HepG2 (cell line): ENCODE results near the gene MPG. TPM values are rescaled to one million over a fixed set of nuclear protein-coding genes. Genes with fewer than 3 reads are reported as not detected.

ENCODE experiments used
- ATAC-seq: fragments of 200-7000 bp; cut with Tn5 transposase; 3 replicates; pipeline ENCODE4 v1.9.1; 2020; ENCODE audit warnings: mild to moderate bottlenecking, moderate library complexity
- BruUV-seq: library from RNA; stranded (reverse); fragments of 400-500 nt; replicated peaks from 2 replicates; lab custom pipeline; 2021; lab: Mats Ljungman, UMichigan
- CTCF ChIA-PET: fragments of 300-600 bp; formaldehyde crosslinking; extraction: SDS; loops from one replicate; lab custom pipeline; 2021; ENCODE audit warnings: low total read pairs, inconsistent platforms, low intra/inter-chr PET ratio; lab: Yijun Ruan, JAX
- POLR2A ChIA-PET: fragments of 350-600 bp; sonication (Branson Sonifier 250); formaldehyde crosslinking; loops from one replicate; lab custom pipeline; 2020; ENCODE audit warnings: antibody characterized with exemption, inconsistent platforms; lab: Yijun Ruan, JAX
- DNase-seq: peaks from one replicate; pipeline ENCODE4 v3.0.0-alpha.2; 2015; ENCODE audit warnings: low spot score
- FAIRE-seq: peaks from 3 replicates; lab custom pipeline; 2011; peaks lifted over from hg19 to GRCh38; lab: Jason Lieb, UNC
- H2AFZ ChIP-seq: one replicate; pipeline ENCODE4 v1.6.1; 2011; ENCODE audit warnings: low read length, inconsistent platforms
- H3K27ac ChIP-seq: fragments of 300-600 bp; 3 replicates; pipeline ENCODE4 v1.8.0; 2011; ENCODE audit warnings: mixed run types, mild to moderate bottlenecking, mixed read lengths, low read length, inconsistent platforms; ENCODE audit not compliant: insufficient read depth; ENCODE audit errors: extremely low read length
- H3K27me3 ChIP-seq, 2 experiments: fragments of 200-600 bp in 1 of 2; 2 replicates in 1 of 2; 3 replicates in 1 of 2; pipeline versions ENCODE4 v1.6.0 to v1.8.0; 2011; ENCODE audit warnings: low read length in 2 of 2, mild to moderate bottlenecking in 2 of 2, moderate library complexity in 2 of 2, inconsistent platforms in 1 of 2; ENCODE audit not compliant: insufficient read depth in 2 of 2, control insufficient read depth in 1 of 2
- H3K36me3 ChIP-seq, 2 experiments: fragments of 200-600 bp in 1 of 2; replicated peaks in 1 of 2; 2 replicates in 1 of 2; 3 replicates in 1 of 2; pipeline versions ENCODE4 v1.5.1 to v1.8.0; 2011; ENCODE audit warnings: low read length in 2 of 2, inconsistent platforms in 1 of 2; ENCODE audit not compliant: insufficient read depth in 2 of 2, control insufficient read depth in 1 of 2
- H3K4me1 ChIP-seq: 2 replicates; pipeline ENCODE4 v1.5.1; 2012; ENCODE audit warnings: low read length, inconsistent platforms; ENCODE audit not compliant: insufficient read depth
- H3K4me2 ChIP-seq: 2 replicates; pipeline ENCODE4 v1.6.0; 2011; ENCODE audit warnings: low read depth, low read length, inconsistent platforms
- H3K4me3 ChIP-seq, 3 experiments: fragments of 200-600 bp in 1 of 3; sonication (generic), shearing (Covaris generic) in 1 of 3; replicated peaks in 1 of 3; 2 replicates each; pipeline ENCODE4 v1.5.1; 2011 to 2016; ENCODE audit warnings: low read length in 3 of 3, inconsistent platforms in 2 of 3, low read depth in 2 of 3, mild to moderate bottlenecking in 2 of 3, control low read depth in 1 of 3, mixed read lengths in 1 of 3; ENCODE audit not compliant: insufficient read depth in 1 of 3
- H3K79me2 ChIP-seq: one replicate; pipeline ENCODE4 v1.6.1; 2011; ENCODE audit warnings: low read length, inconsistent platforms; ENCODE audit not compliant: insufficient read depth
- H3K9ac ChIP-seq: 2 replicates; pipeline ENCODE4 v1.6.0; 2011; ENCODE audit warnings: mild to moderate bottlenecking, low read depth, low read length, inconsistent platforms; ENCODE audit not compliant: insufficient read depth
- H3K9me3 ChIP-seq: 2 replicates; pipeline ENCODE4 v1.5.1; 2012; ENCODE audit warnings: mild to moderate bottlenecking, low read length
- H4K20me1 ChIP-seq: 2 replicates; pipeline ENCODE4 v1.6.0; 2011; ENCODE audit warnings: inconsistent platforms, mild to moderate bottlenecking, low read length, moderate library complexity; ENCODE audit not compliant: insufficient read depth
- GATA4 ChIP-seq: sonication (generic); IDR thresholded peaks from 2 replicates; pipeline ENCODE4 v1.6.1; 2016; ENCODE audit warnings: antibody characterized with exemption, low read depth, borderline replicate concordance
- JUNB ChIP-seq: sonication (generic); formaldehyde crosslinking; IDR thresholded peaks from 2 replicates; pipeline ENCODE4 v1.8.0; 2022; ENCODE audit warnings: missing genetic modification reagents, mild to moderate bottlenecking, borderline replicate concordance
- MIER3 ChIP-seq: IDR thresholded peaks from 2 replicates; pipeline ENCODE4 v1.6.1; 2016; ENCODE audit warnings: missing compliant biosample characterization, borderline replicate concordance
- NR2C2 ChIP-seq: sonication (generic); formaldehyde crosslinking; IDR thresholded peaks from 2 replicates; pipeline ENCODE4 v1.4.0; 2020; ENCODE audit warnings: missing genetic modification reagents, mild to moderate bottlenecking, moderate library complexity, borderline replicate concordance
- ZFP36 ChIP-seq: fragments of 150-350 bp; IDR thresholded peaks from 2 replicates; pipeline ENCODE4 v1.6.1; 2018; ENCODE audit warnings: borderline replicate concordance, low read length, low read depth; ENCODE audit not compliant: partially characterized antibody
- ZNF232 ChIP-seq: sonication (generic); formaldehyde crosslinking; IDR thresholded peaks from 2 replicates; pipeline ENCODE4 v1.4.0; 2020; ENCODE audit warnings: missing genetic modification reagents, borderline replicate concordance
- ZNF660 ChIP-seq: sonication (generic); formaldehyde crosslinking; IDR thresholded peaks from 2 replicates; pipeline ENCODE4 v1.5.1; 2020; ENCODE audit warnings: mild to moderate bottlenecking, low read depth, missing genetic modification reagents, borderline replicate concordance
- WGBS: methylation state at CpG from one replicate; pipeline ENCODE4 v1.1.6; 2017; ENCODE audit warnings: low lambda C conversion rate; 5-methylcytosine and 5-hydroxymethylcytosine counted together
- in situ Hi-C: cut with HindIII; loops from 2 replicates; pipeline ENCODE4 v1.10.0; 2017; ENCODE audit warnings: low pct_unique_long_range_greater_than_20kb; ENCODE audit not compliant: extremely low pct_ligation_motif_present
- intact Hi-C: fragments of 100-400 bp; cut with micrococcal nuclease; formaldehyde crosslinking; loops from one replicate; pipeline ENCODE4 v1.10.0; 2022; ENCODE audit not compliant: unreplicated experiment
- polyA plus RNA-seq, 8 experiments: library from polyadenylated mRNA; depleted of rRNA in 3 of 8; stranded (reverse) in 7 of 8; unstranded in 1 of 8; fragments of >200 nt; fragmentation: Illumina TruSeq in 4 of 8; extraction: Trizol in 4 of 8; gene quantifications; 2 replicates each; pipeline versions ENCODE4 v1.2.1 to v1.2.3, GENCODE V29; 2011 to 2016; ENCODE audit warnings: low read depth in 4 of 8, missing spikeins in 1 of 8, mixed read lengths in 1 of 8; ENCODE audit not compliant: insufficient read depth in 1 of 8
- total RNA-seq, 5 experiments: library from RNA; depleted of rRNA; stranded (reverse); fragments of >200 nt; fragmentation: Illumina TruSeq; extraction: Trizol; gene quantifications; 2 replicates each; pipeline ENCODE4 v1.2.3, GENCODE V29; 2016; ENCODE audit warnings: low read depth in 1 of 5
- TF ChIP-seq, protein P1 (sequence below): sonication (generic); formaldehyde crosslinking; IDR thresholded peaks from 2 replicates; pipeline ENCODE4 v1.4.0; 2020; ENCODE audit warnings: missing genetic modification reagents, borderline replicate concordance
- TF ChIP-seq, protein P2 (sequence below), 2 experiments: sonication (generic) in 1 of 2; formaldehyde crosslinking in 1 of 2; IDR thresholded peaks; 2 replicates each; pipeline versions ENCODE4 v1.4.0 to v1.6.1; 2016 to 2020; ENCODE audit warnings: borderline replicate concordance in 1 of 2, low read depth in 1 of 2, mild to moderate bottlenecking in 1 of 2, missing genetic modification reagents in 1 of 2

Gene MPG
- total and polyA plus RNA-seq, 2 of the 13 experiments (the other 11 are each of a cell fraction or from before 2014, with no cell fraction given), result 59.1 to 62.5 TPM

DNA sequence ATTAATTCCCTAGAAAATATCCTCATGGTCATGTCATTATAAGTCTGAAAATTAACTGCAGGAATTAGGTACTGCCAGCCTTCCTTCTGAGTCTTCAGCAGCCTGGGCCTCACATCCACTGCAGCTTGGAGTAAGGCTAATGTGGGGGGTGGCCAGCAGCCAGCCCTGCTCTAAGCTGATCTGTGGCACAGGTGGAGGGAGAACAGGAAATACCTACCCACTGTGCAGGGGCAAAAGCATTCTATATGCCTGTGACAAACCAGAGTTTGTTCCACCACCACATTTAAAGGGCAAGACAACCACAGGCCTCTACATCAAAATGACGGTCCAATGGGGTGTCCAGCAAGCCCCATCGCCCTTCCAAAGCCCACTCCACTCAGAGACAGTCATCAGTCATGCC is 51.0 kb downstream of the MPG start:
- no peaks in the 10 kb centered on the region for H3K27me3 ChIP-seq
- FAIRE-seq, result no peak
- in situ Hi-C loops (no loop called here), intact Hi-C loops (no loop called here)
- 100% methylated on average over 2 of the region's 2 CpGs for WGBS
- no peak for ATAC-seq
- H4K20me1 ChIP-seq, result no peaks in the 10 kb centered on the region
- no TSS peak for BruUV-seq
- DNase-seq, result no peak
- TF ChIP-seq, protein P1, sequence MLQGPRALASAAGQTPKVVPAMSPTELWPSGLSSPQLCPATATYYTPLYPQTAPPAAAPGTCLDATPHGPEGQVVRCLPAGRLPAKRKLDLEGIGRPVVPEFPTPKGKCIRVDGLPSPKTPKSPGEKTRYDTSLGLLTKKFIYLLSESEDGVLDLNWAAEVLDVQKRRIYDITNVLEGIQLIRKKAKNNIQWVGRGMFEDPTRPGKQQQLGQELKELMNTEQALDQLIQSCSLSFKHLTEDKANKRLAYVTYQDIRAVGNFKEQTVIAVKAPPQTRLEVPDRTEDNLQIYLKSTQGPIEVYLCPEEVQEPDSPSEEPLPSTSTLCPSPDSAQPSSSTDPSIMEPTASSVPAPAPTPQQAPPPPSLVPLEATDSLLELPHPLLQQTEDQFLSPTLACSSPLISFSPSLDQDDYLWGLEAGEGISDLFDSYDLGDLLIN (CRISPR knock-in tag), result no peak
- TF ChIP-seq NR2C2 (CRISPR knock-in tag) (no peak), ZFP36 (no peak), MIER3 (CRISPR knock-in tag) (no peak)
- no peaks in the 10 kb centered on the region for H3K9me3 ChIP-seq
- no peak overlapping the region for H3K4me2 ChIP-seq
- H2AFZ ChIP-seq, result no peak overlapping the region
- H3K9ac ChIP-seq, result no peak overlapping the region
- H3K36me3 ChIP-seq, result peaks cover 0 to 21% of the 10 kb centered on the region in 2 experiments; a peak in 2 of 5 replicates
- peaks cover 7% of the 10 kb centered on the region for H3K79me2 ChIP-seq
- no peaks in the 10 kb centered on the region for H3K4me1 ChIP-seq
- ChIA-PET CTCF (no interaction called here), POLR2A (no interaction called here)
- no peak overlapping the region for H3K4me3 ChIP-seq
- no peak overlapping the region for H3K27ac ChIP-seq

DNA sequence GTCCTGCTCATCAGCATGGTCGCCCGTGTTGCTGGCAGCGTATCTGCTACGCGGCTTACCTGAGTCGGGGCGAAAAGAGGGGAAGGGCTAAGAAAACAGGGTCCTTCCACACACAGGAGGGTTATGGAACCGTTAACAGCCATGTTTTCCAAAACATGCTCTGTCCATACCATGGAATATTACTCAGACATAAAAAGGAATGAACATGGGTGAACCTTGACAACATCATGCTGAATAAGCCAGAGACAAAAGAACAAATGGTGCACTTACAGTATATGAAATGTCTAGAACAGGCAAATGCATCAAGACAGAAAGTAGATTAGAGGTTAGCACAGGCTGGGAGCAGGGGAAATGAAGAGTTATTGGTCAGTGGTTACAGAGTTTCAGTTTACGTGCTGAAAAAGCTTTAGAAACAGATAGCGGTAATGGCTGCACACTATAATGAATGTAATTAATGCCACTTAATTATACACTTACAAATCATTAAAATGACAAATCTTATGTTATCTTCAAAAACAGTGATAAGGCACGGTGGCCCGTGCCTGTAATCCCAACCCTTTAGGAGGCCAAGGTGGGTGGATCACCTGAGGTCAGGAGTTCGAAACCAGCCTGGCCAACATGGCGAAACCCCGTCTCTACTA is 52.6 kb downstream of the MPG start:
- no TSS peak for BruUV-seq
- POLR2A ChIA-PET, result no interaction called here
- 96% methylated on average over 15 of the region's 15 CpGs for WGBS
- TF ChIP-seq ZNF232 (no peak), GATA4 (no peak), JUNB (CRISPR knock-in tag) (no peak), ZNF660 (CRISPR knock-in tag) (no peak)
- TF ChIP-seq, protein P2, sequence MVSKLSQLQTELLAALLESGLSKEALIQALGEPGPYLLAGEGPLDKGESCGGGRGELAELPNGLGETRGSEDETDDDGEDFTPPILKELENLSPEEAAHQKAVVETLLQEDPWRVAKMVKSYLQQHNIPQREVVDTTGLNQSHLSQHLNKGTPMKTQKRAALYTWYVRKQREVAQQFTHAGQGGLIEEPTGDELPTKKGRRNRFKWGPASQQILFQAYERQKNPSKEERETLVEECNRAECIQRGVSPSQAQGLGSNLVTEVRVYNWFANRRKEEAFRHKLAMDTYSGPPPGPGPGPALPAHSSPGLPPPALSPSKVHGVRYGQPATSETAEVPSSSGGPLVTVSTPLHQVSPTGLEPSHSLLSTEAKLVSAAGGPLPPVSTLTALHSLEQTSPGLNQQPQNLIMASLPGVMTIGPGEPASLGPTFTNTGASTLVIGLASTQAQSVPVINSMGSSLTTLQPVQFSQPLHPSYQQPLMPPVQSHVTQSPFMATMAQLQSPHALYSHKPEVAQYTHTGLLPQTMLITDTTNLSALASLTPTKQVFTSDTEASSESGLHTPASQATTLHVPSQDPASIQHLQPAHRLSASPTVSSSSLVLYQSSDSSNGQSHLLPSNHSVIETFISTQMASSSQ (IDR thresholded peaks at IDR 0.05; ENCODE audit: low read depth), result no peak
- TF ChIP-seq, protein P2 (CRISPR knock-in tag; IDR thresholded peaks at IDR 0.05; ENCODE audit: borderline replicate concordance), result no peak

More for the DNA sequence above, 52.6 kb downstream of the MPG start:
- intact Hi-C loops (no loop called here), in situ Hi-C loops (no loop called here)
- H3K27me3 ChIP-seq, result no peaks in the 10 kb centered on the region
- ATAC-seq (no peak), DNase-seq (no peak), FAIRE-seq (no peak)
- CTCF ChIA-PET, result no interaction called here
- H3K9me3 ChIP-seq, result no peaks in the 10 kb centered on the region
- no peaks in the 10 kb centered on the region for H4K20me1 ChIP-seq
- H3K36me3 ChIP-seq, result peaks cover 0 to 15% of the 10 kb centered on the region in 2 experiments; a peak in 2 of 5 replicates
- H3K79me2 ChIP-seq, result peaks cover 11% of the 10 kb centered on the region
- H3K27ac ChIP-seq, result no peak overlapping the region
- H3K4me3 ChIP-seq, result no peak overlapping the region
- H3K9ac ChIP-seq, result no peak overlapping the region
- H2AFZ ChIP-seq, result no peak overlapping the region
- no peak overlapping the region for H3K4me2 ChIP-seq
- no peaks in the 10 kb centered on the region for H3K4me1 ChIP-seq
